Measurements from ENCODE around the gene HSD3B7. TPM values are rescaled to one million over a fixed set of nuclear protein-coding genes. Genes with fewer than 3 reads are reported as not detected.
A peak's percentile ranks its signal among the peaks of the same experiment; 100 is the strongest.

HSD3B7 gene
- total RNA-seq, 1 experiment from 2014 or later, result 33.8 TPM

DNA sequence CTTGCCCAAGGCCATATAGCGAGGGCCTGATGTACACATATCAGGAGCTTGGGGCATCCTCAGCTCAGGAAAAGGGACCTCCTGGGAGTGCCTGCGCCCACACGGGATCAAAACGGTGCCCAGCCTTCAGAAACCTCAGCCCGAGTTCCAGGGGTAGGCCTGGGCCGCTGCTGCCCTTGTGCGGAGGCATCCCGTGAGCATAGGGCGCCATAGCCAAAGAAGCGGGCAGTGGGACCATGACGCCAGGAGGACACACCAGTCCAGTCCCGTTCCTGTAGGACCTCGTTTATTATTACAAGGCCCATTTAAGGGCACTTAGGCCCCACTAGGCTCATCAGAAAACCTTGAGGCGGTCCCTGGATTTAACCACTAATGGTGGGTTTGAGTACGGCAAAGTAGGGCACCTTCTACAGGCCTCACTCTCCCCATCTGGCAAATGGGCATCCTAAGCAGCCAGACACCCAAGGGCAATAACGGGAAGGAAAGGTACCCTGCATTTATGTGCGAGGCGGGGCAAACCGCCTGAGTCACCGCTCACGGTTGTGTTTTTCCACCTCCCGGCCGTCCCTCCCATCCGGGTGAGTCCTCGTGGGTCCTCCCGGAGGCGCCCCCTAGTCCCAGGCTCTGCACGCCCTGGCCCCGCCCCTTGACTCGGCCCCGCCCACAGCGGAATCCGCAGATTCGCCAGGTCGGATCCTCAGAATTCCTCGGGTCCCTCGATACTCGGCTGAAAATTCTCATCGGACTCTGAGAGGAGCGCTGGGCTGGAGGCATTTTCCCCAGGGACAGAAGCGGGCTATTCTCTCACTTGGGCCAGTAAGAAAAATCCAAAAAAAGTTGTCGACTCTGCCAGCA, 28.2 kb upstream of the HSD3B7 start:
- peak; percentile 88 for DNase-seq (ENCODE audit: low spot score)

DNA sequence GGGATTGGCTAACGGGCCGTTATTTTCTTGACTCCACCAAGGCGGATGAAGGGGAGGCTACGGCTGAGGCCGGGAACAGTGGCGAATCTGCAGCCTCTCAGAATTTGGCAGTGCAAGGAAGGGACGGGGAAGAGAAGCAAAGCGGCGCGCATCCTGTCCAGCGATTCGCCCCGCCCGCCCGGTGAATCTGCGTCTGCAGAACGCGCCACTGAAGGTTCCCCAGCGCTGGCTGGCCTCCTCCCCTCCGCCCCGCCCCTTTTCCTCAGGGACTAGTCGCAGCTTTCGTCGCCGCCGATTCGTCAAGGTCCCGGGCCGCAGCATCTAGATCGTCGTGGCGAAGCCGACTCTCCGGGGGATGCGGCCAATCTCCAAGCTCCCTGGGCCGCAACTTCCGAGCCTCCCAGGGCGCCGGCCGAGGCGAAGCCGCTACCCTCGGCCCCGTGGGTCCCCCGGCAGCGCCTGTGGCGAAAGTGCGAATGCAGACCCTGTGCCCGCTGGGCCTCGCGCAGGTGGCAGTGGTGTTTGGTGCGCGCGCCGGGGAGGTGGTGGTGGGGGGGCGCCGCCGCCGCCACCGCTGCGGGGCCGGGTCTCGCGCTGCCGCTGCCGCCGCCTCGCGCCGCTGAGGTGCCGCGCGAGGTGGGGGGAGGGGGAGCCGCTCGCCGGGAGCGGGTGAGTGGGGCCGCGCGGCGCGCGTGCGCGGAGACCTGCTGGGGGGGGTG, 27.4 kb upstream of the HSD3B7 start, which contains the start of gene SETD1A:
TSS of gene SETD1A (plus strand) at position 299 of the 719 bp plus-strand sequence. CDS start 978 bp downstream, outside the sequence.
- peak; percentile 94 for DNase-seq (ENCODE audit: low spot score)

DNA sequence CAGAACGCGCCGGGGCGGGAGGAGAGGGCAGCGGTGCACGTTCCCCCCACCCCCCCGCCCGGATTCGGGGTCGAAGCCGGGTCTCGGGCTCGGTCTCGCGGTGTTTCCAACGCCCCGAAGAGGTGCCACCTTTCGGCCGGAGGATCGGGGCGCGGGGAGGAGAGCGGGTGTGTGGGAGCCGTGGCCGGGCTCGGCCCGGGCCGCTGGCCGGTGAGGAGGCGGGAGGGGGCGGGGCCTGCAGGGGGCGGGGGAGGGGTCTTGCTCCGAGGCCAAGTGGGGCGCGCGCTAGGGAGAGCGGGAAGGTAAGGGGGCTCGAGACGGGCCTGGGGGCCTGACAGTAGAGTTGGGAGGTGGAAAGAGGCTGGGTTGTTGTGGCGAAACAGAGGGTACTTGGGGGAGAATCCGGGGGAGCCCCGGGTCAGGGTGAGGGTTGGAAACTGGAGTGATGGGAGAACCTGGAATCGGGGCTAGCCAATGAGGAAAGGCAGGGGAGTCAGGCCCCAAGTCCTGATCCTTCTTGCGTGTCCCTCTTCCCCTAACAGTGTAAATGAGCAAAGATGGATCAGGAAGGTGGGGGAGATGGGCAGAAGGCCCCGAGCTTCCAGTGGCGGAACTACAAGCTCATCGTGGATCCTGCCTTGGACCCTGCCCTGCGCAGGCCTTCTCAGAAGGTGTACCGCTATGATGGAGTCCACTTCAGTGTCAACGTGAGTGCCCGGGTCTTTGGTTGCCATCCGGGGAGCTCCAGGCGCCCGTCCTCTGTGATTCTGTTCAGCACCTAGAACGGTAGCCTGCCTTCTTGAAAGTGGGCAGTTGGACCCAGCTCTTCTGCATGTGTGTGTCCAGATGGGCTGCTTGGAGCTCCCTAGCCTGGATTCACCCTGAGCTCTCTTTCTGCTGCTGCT, 26.6 kb upstream of the HSD3B7 start:
- DNase-seq (ENCODE audit: low spot score), result peak; percentile 32

DNA sequence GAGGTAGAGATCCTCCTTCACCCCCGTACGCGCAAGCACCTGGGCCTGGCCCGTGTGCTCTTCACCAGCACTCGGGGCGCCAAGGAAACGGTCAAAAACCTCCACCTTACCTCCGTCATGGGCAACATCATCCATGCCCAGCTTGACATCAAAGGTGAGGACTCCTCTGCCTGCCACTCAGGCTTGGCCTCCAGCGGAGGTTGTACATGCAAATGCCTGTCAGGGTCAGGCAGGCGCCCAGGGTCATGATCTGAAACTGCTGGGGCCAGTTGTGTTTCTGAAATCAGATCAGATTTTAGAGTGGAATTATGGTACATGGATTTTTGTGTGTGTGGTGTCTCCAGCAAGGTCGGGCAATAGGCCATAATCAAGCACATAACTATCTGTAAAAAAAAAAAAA, 23.6 kb upstream of the HSD3B7 start:
- no peak for DNase-seq (ENCODE audit: low spot score)

DNA sequence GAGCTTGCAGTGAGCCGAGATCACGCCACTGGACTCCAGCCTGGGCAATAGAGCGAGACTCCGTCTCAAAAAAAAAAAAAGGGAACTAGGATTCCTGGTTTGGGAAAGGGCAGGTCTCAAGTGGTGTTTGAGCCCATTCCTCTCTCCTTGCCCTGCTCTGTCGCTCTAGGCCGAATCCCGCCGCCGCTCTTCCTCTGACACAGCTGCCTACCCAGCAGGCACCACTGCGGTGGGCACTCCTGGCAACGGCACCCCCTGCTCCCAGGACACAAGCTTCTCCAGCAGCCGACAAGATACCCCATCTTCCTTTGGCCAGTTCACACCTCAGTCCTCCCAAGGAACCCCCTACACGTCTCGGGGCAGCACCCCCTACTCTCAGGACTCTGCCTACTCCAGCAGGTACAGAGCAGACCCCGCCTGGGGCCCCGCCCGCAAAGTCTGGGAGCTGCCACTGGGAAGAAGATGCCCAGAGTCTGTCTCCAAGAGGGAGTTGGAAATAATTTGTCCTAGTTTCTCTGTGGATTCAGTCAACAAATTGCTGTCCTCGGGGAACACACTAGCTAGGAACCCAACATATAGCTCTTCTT, 21.0 kb upstream of the HSD3B7 start:
- DNase-seq (ENCODE audit: low spot score), result no peak

DNA sequence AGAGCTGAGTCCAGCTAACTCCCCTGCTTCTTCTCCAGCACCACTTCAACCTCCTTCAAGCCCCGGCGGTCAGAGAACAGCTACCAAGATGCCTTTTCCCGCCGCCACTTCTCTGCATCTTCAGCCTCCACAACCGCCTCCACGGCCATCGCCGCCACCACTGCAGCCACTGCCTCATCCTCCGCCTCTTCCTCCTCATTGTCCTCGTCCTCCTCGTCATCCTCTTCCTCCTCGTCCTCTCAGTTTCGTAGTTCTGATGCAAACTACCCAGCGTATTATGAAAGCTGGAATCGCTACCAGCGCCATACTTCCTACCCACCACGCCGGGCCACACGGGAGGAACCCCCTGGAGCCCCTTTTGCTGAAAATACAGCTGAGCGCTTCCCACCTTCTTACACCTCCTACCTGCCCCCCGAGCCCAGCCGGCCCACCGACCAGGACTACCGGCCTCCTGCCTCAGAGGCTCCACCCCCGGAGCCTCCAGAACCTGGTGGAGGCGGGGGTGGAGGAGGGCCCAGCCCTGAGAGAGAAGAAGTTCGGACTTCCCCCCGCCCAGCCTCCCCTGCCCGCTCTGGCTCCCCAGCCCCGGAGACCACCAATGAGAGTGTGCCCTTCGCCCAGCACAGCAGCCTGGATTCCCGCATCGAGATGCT, 20.3 kb upstream of the HSD3B7 start:
- no peak for DNase-seq (ENCODE audit: low spot score)

DNA sequence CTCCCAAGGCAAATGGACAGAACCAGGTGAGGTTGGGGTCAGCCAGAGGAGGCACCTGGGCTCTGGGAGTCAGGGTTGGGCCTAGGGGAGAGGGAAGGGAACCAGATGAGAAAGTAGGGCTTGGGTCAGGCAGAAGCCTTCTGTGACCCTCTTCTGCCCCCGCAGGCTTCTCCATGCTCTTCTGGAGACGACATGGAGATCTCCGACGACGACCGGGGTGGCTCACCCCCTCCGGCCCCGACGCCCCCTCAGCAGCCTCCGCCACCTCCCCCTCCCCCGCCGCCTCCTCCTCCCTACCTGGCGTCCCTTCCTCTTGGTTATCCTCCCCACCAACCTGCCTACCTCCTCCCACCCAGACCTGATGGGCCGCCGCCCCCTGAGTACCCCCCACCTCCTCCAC, 19.6 kb upstream of the HSD3B7 start:
- no peak for DNase-seq (ENCODE audit: low spot score)

DNA sequence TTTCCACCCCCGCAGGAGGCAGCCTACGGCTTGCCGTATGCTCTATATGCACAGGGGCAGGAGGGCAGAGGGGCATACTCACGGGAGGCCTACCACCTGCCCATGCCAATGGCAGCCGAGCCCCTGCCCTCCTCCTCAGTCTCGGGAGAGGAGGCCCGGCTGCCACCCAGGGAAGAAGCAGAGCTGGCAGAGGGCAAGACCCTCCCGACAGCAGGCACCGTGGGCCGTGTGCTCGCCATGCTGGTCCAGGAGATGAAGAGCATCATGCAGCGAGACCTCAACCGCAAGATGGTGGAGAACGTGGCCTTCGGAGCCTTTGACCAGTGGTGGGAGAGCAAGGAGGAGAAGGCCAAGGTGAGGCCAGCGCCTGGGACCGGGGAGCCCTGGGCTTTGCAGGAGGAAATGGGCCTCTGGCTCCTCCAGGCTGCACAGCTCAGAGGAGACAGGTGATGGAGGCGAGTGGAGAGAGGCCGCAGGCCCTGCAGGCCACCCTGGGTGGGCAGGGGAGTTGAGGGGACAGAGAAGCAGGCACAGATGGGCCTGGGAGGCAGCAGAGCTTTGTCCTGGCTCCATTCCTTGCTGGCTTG, 18.9 kb upstream of the HSD3B7 start:
- no peak for DNase-seq (ENCODE audit: low spot score)

DNA sequence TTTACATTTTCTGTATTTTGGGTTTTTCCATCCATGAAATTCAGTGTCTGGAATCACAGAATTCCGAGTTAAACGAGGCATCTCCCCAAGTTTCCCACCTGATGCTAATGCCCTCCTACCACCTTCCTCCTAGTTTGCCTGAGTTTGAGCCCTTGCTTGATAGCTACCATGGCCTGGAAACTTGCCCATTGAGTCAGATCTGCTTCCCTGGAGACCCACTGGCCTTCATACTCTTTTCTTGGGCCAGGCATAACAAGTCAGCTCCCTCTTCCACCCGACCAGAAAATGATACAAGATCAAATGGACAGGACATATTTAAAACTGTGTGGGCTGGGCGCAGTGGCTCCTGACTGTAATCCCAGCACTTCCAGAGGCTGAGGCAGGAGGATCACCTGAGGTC, 17.2 kb upstream of the HSD3B7 start:
- DNase-seq (ENCODE audit: low spot score), result no peak

DNA sequence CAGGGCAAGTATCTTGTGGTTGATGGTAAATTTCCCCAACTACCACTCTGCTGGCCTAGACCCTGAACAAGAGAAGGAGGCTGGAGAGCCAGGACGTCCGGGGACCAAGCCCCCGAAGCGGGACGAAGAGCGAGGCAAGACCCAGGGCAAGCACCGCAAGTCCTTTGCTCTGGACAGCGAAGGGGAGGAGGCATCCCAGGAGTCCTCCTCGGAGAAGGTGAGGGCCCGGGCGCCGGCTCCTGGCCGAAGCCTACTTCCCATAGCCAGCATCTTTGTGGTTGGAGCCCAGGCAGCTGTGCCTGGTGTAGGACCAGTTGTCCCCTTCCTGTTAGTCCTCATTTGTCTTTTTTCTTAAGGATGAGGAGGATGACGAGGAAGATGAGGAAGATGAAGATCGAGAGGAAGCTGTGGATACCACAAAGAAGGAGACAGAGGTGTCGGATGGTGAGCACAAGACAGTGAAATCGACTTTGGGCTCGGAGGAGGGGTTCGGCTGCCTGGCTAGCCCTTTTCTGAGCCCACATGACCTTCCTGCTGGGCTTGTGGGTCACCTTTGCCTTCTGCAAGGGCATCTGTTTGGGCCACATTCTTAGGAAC, 15.7 kb upstream of the HSD3B7 start:
- DNase-seq (ENCODE audit: low spot score), result no peak

DNA sequence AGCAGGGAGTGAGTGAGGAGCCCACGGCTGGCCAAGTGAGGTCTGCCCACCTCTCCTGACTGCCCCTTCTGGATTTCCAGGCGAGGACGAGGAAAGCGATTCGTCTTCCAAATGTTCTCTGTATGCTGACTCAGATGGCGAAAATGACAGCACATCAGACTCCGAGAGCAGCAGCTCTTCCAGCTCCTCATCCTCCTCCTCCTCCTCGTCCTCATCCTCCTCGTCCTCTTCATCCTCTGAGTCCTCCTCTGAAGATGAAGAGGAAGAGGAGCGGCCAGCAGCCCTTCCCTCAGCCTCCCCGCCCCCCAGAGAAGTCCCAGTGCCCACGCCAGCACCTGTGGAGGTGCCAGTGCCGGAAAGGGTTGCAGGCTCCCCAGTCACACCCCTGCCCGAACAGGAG, 13.7 kb upstream of the HSD3B7 start:
- no peak for DNase-seq (ENCODE audit: low spot score)

DNA sequence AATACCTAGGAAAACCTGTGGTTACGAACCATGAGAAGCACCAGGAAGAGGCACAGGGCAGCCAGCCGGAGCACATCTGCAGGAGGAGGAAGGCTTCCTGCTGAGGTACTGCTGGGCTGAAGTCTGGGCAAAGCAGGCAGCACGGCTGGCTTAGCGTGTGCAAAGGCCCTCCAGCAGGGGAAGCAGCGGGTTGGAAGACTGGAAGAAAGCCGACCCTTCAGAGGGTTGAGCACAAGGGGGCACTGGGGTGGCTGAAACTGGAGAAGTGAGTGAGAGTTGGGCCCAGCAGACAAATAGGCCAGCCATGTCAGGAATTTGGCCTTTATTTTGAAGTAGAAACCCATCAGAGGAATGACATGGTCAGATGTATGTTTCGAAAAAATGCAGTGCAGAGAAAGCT, 12.1 kb upstream of the HSD3B7 start:
- no peak for DNase-seq (ENCODE audit: low spot score)

DNA sequence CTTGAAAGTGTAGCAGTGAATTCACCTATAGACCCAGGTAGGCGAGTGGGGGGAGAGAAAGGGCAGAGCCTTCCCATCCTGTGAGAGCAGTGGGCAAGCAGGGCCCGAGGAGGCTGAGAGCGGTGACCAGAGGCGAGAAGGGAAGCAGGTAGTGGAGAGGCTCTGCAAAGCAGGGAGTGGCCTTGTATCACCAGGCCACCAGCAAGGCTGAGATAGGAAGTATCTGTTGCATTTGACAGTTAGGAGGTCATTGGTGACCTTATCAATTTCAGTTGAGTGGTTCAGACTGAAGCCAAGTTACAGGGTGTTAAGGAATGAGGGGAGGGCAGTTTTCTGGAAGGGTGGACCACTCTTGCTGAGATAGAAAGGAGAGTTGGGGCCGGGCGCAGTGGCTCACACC, 10.7 kb upstream of the HSD3B7 start:
- no peak for DNase-seq (ENCODE audit: low spot score)

DNA sequence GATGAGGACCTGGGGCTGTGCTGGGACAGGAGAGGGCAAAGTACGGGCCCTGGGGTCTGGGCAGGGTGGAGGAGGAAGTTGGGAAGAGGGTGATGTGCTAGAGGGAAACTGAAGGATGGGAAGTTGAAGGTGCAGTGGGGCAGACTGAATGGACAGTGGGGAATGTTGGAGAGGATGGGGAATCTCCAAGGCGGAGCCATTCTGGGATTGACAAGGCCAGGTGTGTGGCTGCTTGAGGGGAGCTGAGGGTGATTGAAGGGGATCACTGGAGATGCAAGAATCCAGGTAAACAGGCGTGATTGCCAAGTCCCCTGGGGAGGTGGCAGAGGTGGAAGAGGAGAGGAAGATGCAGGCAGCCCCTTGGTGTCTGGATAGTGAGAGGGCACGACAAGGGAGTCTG, 8.5 kb upstream of the HSD3B7 start:
- no peak for DNase-seq (ENCODE audit: low spot score)

DNA sequence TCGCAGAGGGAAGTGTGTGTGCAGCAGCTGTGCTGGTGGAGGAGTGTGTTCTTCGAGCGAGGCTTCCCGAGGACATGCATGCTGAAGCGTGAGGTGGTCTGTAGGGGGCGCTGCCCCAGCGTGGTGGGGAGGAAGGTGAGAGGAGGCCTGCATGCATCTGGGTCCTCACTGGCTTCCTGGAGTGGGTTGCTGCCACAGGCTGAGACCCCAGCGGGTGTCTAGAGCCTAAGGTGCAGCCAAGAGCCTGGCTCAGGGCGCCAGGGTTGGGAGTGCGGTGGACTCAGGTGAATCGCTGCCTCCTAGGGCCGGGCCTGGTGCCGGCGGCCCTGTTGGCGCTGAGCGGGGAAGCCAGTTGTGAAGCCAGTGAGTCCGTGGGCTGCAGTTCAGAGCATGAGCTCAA, 7.5 kb upstream of the HSD3B7 start:
- DNase-seq (ENCODE audit: low spot score), result no peak

DNA sequence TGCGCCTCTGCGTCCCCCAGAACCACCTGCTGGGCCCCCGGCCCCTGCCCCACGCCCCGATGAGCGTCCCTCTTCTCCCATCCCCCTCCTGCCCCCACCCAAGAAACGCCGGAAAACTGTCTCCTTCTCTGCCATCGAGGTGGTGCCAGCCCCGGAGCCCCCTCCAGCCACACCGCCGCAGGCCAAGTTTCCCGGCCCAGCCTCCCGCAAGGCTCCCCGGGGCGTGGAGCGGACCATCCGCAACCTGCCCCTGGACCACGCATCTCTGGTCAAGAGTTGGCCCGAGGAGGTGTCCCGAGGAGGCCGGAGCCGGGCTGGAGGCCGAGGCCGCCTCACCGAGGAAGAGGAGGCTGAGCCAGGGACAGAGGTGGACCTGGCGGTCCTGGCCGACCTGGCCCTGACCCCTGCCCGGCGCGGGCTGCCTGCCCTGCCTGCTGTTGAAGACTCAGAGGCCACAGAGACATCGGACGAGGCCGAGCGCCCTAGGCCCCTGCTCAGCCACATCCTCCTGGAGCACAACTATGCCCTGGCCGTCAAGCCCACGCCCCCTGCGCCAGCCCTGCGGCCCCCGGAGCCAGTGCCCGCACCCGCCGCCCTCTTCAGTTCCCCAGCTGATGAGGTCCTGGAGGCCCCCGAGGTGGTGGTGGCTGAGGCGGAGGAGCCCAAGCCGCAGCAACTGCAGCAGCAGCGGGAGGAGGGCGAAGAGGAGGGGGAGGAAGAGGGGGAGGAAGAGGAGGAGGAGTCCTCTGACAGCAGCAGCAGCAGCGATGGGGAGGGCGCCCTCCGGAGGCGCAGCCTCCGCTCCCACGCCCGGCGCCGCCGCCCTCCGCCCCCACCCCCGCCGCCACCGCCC, 5.6 kb upstream of the HSD3B7 start:
- no peak for DNase-seq (ENCODE audit: low spot score)

DNA sequence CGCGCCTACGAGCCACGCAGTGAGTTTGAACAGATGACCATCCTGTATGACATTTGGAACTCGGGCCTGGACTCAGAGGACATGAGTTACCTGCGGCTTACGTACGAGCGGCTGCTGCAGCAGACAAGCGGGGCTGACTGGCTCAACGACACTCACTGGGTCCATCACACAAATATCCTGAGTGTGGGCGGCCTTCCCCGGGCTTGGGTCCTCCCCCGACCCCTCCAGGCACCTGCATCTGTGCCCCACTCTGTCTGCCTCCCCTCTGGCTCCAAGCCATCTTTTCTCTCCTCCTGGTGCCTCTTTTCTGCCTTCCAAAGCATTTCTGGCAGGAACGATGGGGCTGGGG, 5.0 kb upstream of the HSD3B7 start:
- DNase-seq (ENCODE audit: low spot score), result no peak

DNA sequence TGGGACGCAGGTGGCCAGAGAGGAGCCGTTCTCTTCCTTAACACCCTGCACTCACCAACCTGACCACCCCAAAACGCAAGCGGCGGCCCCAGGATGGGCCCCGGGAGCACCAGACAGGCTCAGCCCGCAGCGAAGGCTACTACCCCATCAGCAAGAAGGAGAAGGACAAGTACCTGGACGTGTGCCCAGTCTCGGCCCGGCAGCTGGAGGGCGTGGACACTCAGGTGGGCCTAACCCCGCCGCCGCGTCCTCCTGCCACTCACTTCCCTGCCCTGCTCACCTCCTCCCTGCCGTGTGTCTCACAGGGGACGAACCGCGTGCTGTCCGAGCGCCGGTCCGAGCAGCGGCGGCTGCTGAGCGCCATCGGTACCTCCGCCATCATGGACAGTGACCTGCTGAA, 4.6 kb upstream of the HSD3B7 start:
- no peak for DNase-seq (ENCODE audit: low spot score)

DNA sequence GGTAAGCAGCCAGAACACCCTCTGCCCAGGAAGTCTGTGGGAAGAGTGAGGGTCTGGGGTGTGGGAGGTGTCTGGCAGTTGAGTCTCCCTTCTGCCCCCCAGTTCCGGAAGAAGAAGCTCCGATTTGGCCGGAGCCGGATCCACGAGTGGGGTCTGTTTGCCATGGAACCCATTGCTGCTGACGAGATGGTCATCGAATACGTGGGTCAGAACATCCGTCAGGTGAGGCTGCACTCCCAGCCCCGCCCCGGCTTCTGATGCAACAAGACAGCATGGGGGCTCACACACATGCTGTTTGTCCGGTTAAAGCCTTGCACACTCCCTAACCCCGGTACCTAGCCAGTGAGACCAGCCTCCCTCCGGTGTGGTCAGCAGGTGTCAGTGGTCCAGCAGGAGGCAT, 4.0 kb upstream of the HSD3B7 start:
- DNase-seq (ENCODE audit: low spot score), result no peak
